ENCODE results near the gene ARID4B.
"Not testable (repeated sequence)": the region's sequence is repeated elsewhere in the genome, so short reads cannot be mapped to it uniquely, and the experiment has no call there.

ARID4B gene

DNA sequence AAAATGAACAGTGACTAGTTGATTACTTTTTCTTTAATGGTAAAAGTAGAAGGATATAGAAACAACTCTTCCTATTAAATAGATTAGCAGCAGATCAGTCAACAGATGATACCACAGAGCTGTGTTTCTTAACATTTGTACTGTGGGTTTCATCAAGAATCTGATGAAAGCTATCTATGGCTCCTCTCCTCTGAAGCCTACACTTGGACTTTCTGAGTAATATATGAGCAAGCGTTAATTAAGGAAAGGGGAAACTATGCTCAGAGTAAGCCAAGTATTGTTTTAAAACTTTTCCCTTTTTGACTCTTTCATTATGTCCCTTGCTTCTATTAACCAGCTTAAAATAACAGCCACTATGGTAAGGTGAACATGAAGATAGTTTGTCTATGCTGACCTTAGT, 10.8 kb downstream of the ARID4B start:
- intact Hi-C loops (cut with DNase I; ENCODE audit: low total_unique reads) = no loop called here

DNA sequence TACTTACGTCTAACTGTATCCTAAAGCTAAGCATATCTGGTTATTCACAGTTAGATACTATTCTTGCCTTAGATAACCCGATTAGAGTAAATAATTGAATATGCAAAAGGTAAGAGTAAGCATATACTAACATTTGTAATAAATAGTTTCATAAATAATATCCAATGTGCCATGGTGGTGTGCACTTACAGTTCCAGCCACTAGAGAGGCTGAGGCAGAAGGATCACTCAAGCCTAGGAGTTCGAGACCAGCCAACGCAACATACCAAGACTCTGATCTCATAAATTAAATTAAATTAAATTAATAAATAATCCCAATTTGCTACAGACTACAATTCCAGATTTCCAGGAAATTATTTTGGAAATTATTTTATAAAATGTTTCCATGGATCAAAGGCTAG, 12.2 kb downstream of the ARID4B start:
- no peaks in the 10 kb centered on the region for H3K9me3 ChIP-seq
- H3K36me3 ChIP-seq = peaks cover 6 to 13% (median 7%) of the 10 kb centered on the region in 3 donors
- intact Hi-C loops (cut with DNase I; ENCODE audit: low total_unique reads) = no loop called here
- H3K4me1 ChIP-seq = peaks cover 0 to 51% (median 14%) of the 10 kb centered on the region in 4 donors
- H3K4me3 ChIP-seq = no peak overlapping the region
- no peaks in the 10 kb centered on the region for H3K27me3 ChIP-seq
- no peak for DNase-seq
- no peak overlapping the region for H3K27ac ChIP-seq
- TF ChIP-seq, protein P1, sequence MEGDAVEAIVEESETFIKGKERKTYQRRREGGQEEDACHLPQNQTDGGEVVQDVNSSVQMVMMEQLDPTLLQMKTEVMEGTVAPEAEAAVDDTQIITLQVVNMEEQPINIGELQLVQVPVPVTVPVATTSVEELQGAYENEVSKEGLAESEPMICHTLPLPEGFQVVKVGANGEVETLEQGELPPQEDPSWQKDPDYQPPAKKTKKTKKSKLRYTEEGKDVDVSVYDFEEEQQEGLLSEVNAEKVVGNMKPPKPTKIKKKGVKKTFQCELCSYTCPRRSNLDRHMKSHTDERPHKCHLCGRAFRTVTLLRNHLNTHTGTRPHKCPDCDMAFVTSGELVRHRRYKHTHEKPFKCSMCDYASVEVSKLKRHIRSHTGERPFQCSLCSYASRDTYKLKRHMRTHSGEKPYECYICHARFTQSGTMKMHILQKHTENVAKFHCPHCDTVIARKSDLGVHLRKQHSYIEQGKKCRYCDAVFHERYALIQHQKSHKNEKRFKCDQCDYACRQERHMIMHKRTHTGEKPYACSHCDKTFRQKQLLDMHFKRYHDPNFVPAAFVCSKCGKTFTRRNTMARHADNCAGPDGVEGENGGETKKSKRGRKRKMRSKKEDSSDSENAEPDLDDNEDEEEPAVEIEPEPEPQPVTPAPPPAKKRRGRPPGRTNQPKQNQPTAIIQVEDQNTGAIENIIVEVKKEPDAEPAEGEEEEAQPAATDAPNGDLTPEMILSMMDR (IDR thresholded peaks at IDR 0.05) = no peak

More for the DNA sequence above, 10.8 kb downstream of the ARID4B start:
- TF ChIP-seq, protein P1 (IDR thresholded peaks at IDR 0.05) = no peak
- H3K9me3 ChIP-seq = no peaks in the 10 kb centered on the region
- no peak overlapping the region for H3K4me3 ChIP-seq
- peaks cover 0 to 11% (median 7%) of the 10 kb centered on the region in 3 donors for H3K36me3 ChIP-seq
- no peaks in the 10 kb centered on the region for H3K27me3 ChIP-seq
- no peak overlapping the region for H3K27ac ChIP-seq
- H3K4me1 ChIP-seq = peaks cover 0 to 57% (median 21%) of the 10 kb centered on the region in 4 donors
- DNase-seq = no peak

DNA sequence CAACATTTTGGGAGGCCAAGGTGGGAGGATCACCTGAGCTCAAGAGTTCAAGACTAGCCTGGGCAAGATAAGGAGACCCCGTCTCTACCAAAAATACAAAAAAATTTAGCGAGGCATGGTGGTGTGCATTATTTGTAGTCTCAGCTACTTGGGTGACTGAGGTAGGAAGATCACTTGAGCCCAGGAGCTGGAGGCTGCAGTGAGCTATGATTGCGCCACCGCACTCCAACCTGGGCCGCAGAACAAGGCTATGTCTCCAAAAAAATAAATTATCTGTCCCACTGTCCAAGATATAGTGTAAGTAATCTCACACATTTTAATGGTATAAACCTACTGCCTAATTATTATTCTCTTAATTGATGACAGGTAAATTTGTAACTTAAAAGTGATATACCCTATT, 12.8 kb downstream of the ARID4B start:
- Histone ChIP-seq H3K9me3 (no peaks in the 10 kb centered on the region), H3K36me3 (peaks cover 6 to 13% (median 7%) of the 10 kb centered on the region in 3 donors), H3K27me3 (no peaks in the 10 kb centered on the region), H3K27ac (no peak overlapping the region), H3K4me3 (no peak overlapping the region), H3K4me1 (peaks cover 0 to 45% (median 14%) of the 10 kb centered on the region in 4 donors)
- no peak for DNase-seq
- TF ChIP-seq, protein P1 (IDR thresholded peaks at IDR 0.05) = no peak
- intact Hi-C loops (cut with DNase I; ENCODE audit: low total_unique reads) = no loop called here

DNA sequence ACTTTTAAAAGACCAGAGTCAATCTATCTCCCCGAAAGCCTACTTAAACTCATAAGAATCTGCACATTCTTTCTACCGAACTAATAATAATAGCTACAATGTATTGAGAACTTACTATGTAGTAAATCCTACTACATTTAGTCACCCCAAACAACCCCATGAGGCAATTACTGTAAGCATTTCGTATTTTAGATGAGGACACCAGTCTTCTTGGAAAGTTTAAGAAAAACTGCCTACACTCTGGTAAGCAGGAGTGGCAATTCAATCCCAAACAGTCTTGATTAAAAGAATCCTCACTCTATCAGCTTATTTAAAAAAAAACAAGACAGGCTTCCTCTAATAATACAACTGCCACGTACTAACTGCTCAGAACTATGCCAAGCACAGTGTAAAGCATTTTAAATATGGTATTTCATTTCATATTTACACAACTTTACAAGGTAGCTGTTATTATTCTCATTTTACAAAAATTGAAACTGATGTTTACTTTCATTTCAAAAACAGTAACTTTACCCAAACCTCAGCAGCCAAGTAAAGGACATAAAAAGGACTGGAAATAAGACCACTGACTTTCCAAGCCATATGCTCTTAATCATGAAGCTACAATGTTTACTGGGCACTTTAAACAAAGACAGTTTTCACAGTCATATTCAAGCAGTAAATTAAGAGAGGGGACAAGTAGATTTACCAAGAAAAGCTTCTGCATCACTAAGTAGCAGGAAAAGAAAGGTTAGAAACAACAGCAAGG, 13.9 kb downstream of the ARID4B start:
- Histone ChIP-seq H3K36me3 (peaks cover 6 to 13% (median 6%) of the 10 kb centered on the region in 3 donors), H3K9me3 (no peaks in the 10 kb centered on the region), H3K27me3 (no peaks in the 10 kb centered on the region), H3K27ac (no peak overlapping the region), H3K4me1 (peaks cover 0 to 42% (median 14%) of the 10 kb centered on the region in 4 donors), H3K4me3 (no peak overlapping the region)
- TF ChIP-seq, protein P1 (IDR thresholded peaks at IDR 0.05) = no peak
- intact Hi-C loops (cut with DNase I; ENCODE audit: low total_unique reads) = no loop called here
- no peak for DNase-seq

DNA sequence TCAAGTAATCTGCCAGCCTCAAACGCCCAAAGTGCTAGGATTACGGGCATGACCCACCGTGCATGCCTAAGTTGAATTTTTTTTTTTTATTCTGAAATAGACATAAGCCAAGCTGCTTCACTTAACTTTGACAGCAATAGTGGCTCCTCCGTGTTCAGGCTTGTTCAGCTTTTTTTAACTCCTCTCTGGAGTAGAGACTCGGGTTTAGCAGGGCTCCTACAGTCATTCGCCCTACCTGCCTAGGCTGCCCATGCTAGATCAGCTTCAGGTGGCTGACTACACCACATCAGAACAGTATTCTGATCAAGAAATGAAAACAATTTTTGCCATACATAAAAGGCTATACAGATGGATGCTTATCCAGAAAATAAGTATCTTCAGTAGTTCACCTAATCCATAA, 14.7 kb downstream of the ARID4B start:
- Histone ChIP-seq H3K4me3 (no peak overlapping the region), H3K27ac (no peak overlapping the region), H3K9me3 (no peaks in the 10 kb centered on the region), H3K4me1 (peaks cover 0 to 43% (median 14%) of the 10 kb centered on the region in 4 donors), H3K36me3 (peaks cover 0 to 6% (median 6%) of the 10 kb centered on the region in 3 donors), H3K27me3 (no peaks in the 10 kb centered on the region)
- no peak for DNase-seq
- TF ChIP-seq, protein P1 (IDR thresholded peaks at IDR 0.05) = no peak
- intact Hi-C loops (cut with DNase I; ENCODE audit: low total_unique reads) = no loop called here

DNA sequence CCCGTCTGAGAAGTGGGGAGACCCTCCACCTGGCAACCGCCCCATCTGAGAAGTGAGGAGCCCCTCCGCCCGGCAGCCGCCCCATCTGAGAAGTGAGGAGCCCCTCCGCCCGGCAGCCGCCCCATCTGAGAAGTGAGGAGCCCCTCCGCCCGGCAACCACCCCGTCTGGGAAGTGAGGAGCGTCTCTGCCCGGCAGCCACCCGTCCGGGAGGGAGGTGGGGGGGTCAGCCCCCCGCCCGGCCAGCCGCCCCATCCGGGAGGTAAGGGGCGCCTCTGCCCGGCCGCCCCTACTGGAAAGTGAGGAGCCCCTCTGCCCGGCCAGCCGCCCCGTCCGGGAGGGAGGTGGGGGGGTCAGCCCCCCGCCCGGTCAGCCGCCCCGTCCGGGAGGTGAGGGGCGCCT, 18.8 kb downstream of the ARID4B start:
- H3K9me3 ChIP-seq; intact Hi-C loops (cut with DNase I; ENCODE audit: low total_unique reads); H3K27me3 ChIP-seq; H3K27ac ChIP-seq; DNase-seq; H3K36me3 ChIP-seq; H3K4me3 ChIP-seq: not testable (repeated sequence)
- H3K4me1 ChIP-seq = peaks cover 0 to 64% (median 16%) of the 10 kb centered on the region in 4 donors
